Left cardiac atrium (tissue), 4 donors: ENCODE measurements around the gene PRELID3B. TPM values are rescaled to one million over a fixed set of nuclear protein-coding genes. Genes with fewer than 3 reads are reported as not detected.

Experiments used
- ATAC-seq, 2 donors: fragments of 200-7000 bp; cut with Tn5 transposase; one replicate each; pipeline ENCODE4 v1.9.1; 2020; ENCODE audit warnings: mild to moderate bottlenecking in 2 of 2, moderate library complexity in 2 of 2
- DNase-seq: peaks from one replicate; pipeline ENCODE4 v3.0.0-alpha.2; 2020
- intact Hi-C, 2 donors: fragments of 100-400 bp; cut with DNase I; formaldehyde crosslinking; loops; one replicate each; pipeline versions ENCODE4 v1.14.1 to v1.15.1; 2022 to 2023
- total RNA-seq, 2 donors: library from RNA; stranded (reverse); fragmentation: NEBNext Ultra II Directional; extraction: Animal tissue kit (Norgen Biotek cat#: 25700); gene quantifications; one replicate each; pipeline ENCODE4 v1.2.1, GENCODE V29; 2021
- donor health status: DM: no; HTN: yes; CAD: no.
- donor health status: DM: no; HTN: yes; CAD: no; lungs with severe emphysema.
- donor health status: DM: yes; HTN: yes; CAD: no.
- donor health status: Dilated cardiomyopathy.

The PRELID3B gene
- total RNA-seq, 2 donors from 2014 or later = 39.9 to 58.4 TPM

- DNase-seq = no peak
- intact Hi-C loops = no loop called here
- ATAC-seq = no peak
Observed at GRCh38 chr20:58990651-58991445, 51.7 kb downstream of the PRELID3B start.

DNA sequence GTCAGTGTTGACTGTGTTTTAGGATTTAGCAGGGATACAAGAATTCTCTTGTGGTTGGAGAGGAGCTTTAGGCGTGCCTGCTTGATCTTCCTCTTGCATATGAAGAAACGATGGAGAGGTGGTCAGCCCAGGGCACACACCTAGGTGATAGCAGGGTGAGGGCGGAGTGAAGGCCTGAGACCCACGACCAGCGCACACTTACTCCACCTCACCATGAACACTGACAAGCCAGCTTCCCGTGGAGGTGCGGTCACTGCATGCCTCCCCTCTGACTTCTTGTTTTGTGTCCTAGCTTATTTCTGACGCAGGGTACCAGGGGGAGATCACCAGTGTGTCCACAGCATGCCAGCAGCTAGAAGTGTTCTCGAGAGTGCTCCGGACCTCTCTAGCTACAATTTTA, 53.4 kb downstream of the PRELID3B start:
- ATAC-seq = no peak
- no peak for DNase-seq
- intact Hi-C loops = loop anchor here (5.0 to 10.0 kb wide), 2 partner anchors 92 to 94 kb away; no protein-coding TSS in a partner anchor

- intact Hi-C loops = loop anchor here (5.0 to 10.0 kb wide), 2 partner anchors 91 to 94 kb away; no protein-coding TSS in a partner anchor
- DNase-seq (no peak), ATAC-seq (no peak)
Observed at GRCh38 chr20:58988565-58988882, 54.1 kb downstream of the PRELID3B start.

DNA sequence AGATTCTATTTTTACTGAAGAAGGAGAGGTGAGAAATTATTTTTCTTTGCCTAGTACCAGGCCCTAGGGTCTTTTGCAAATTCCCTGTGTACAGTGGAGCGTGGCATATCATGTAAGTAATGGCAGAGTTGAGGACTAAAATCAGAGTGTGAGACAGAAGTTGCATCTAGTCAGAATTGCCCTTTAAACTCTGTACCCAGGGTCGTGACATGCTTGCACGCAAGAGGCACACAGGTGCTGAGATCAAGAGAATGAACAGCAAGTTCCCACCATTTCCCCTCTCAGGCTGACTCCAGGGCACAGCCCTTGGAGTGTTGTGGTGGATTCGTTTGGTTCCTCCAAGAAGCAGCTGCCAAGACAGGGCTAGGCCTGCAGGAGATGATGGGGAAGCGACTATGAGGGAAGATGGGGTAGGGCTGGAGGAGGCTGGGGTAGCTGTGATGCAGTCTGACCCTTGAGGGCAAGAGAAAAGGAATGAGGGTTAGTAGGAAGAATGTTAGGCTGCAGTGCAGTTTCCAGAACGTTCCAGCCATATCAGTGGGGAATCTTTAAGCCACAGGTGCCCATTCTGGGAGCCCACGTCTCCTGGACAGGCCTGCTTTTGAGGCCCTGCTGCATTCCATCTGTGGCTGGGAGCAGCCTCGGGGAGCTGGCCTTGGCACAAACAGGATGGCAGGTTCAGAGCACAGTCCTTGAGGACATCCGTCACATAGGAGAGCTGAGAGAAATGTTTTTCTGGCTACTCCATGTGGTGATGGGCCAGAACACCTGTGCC, 54.6 kb downstream of the PRELID3B start:
- intact Hi-C loops = loop anchor here (2.0 to 10.0 kb wide), 3 partner anchors 43 to 93 kb away; no protein-coding TSS in a partner anchor
- DNase-seq (no peak), ATAC-seq (no peak)

- intact Hi-C loops = loop anchor here (2.0 to 10.0 kb wide), 3 partner anchors 44 to 92 kb away; no protein-coding TSS in a partner anchor
- ATAC-seq (peak; percentile 29 to 31), DNase-seq (no peak)
Observed at GRCh38 chr20:58986968-58987517, 55.5 kb downstream of the PRELID3B start.

- intact Hi-C loops = loop anchor here (2.0 to 10.0 kb wide), 3 partner anchors 44 to 92 kb away; no protein-coding TSS in a partner anchor
- DNase-seq = no peak
- ATAC-seq = no peak
Observed at GRCh38 chr20:58986286-58986967, 56.2 kb downstream of the PRELID3B start.

- ATAC-seq (no peak), DNase-seq (no peak)
- intact Hi-C loops = loop anchor here (2.0 to 10.0 kb wide), 3 partner anchors 45 to 91 kb away; no protein-coding TSS in a partner anchor
Observed at GRCh38 chr20:58985656-58986055, 56.9 kb downstream of the PRELID3B start.

GRCh38 chr20:58984691-58985090, 57.9 kb downstream of the PRELID3B start:
- no peak for ATAC-seq
- no peak for DNase-seq
- intact Hi-C loops = loop anchor here (5.0 to 10.0 kb wide), 2 partner anchors 87 to 90 kb away; no protein-coding TSS in a partner anchor

Other genes with a start within 250 kb of the PRELID3B start
- gene GNAS-AS1, start 191.9 kb downstream of the PRELID3B start, total RNA-seq = under 1 TPM; 0.37 to 0.80 TPM
- 1,000 to 10,000 TPM; 1,020 to 1,609 TPM for gene GNAS, start 190.1 kb downstream of the PRELID3B start, total RNA-seq
- 10 to 100 TPM; 28.7 to 34.1 TPM for gene NELFCD, start 61.5 kb downstream of the PRELID3B start, total RNA-seq
- gene CTSZ, start 35.5 kb downstream of the PRELID3B start, total RNA-seq = 100 to 1,000 TPM; 166 to 174 TPM
- gene TUBB1, start 23.4 kb downstream of the PRELID3B start, total RNA-seq = under 1 TPM; 0.15 to 0.37 TPM
- 100 to 1,000 TPM; 122 to 125 TPM for gene ATP5F1E, start 10.5 kb downstream of the PRELID3B start, total RNA-seq
- gene ZNF831, start 121.0 kb upstream of the PRELID3B start, total RNA-seq = under 1 TPM; 0.31 to 0.47 TPM